NCI-H69 (cell line): ENCODE data around the gene MB.
"Not testable (repeated sequence)": the region's sequence is repeated elsewhere in the genome, so short reads cannot be mapped to it uniquely, and the experiment has no call there.

Source experiments
- DNase-seq: peaks from one replicate; lab custom pipeline; 2025; lab: John Stamatoyannopoulos, UW

MB gene

GRCh38 chr22:35637254-35637653 is 20.1 kb upstream of the MB start:
- DNase-seq: no peak

GRCh38 chr22:35634943-35635540 is 17.9 kb upstream of the MB start:
- peak; percentile 47 for DNase-seq

GRCh38 chr22:35634015-35634414 is 16.9 kb upstream of the MB start:
- DNase-seq: peak; percentile 34

GRCh38 chr22:35633520-35633919 is 16.4 kb upstream of the MB start:
- no peak for DNase-seq

GRCh38 chr22:35632935-35633334 is 15.8 kb upstream of the MB start:
- no peak for DNase-seq

GRCh38 chr22:35631597-35631996 is 14.5 kb upstream of the MB start:
- DNase-seq: peak; percentile 73

- no peak for DNase-seq
These were observed 13.8 kb upstream of the MB start for GRCh38 chr22:35630891-35631290.

GRCh38 chr22:35630387-35630793 is 13.3 kb upstream of the MB start:
- no peak for DNase-seq

- peak; percentile 58 for DNase-seq
These were observed 12.5 kb upstream of the MB start for GRCh38 chr22:35629406-35630216.

- DNase-seq: no peak
These were observed 11.6 kb upstream of the MB start for GRCh38 chr22:35628732-35629131.

- peak; percentile 92 for DNase-seq
These were observed 10.3 kb upstream of the MB start for GRCh38 chr22:35627267-35628041.

- peak; percentile 60 for DNase-seq
These were observed 8.8 kb upstream of the MB start for GRCh38 chr22:35625763-35626432.

- DNase-seq: no peak
These were observed 7.4 kb upstream of the MB start for GRCh38 chr22:35624547-35624946.

- DNase-seq: not testable (repeated sequence)
These were observed 6.8 kb upstream of the MB start for GRCh38 chr22:35623885-35624284.

- peak; percentile 98 for DNase-seq
These were observed 5.2 kb upstream of the MB start for GRCh38 chr22:35622191-35622913.

GRCh38 chr22:35621451-35621850 is 4.3 kb upstream of the MB start:
- no peak for DNase-seq

- DNase-seq: peak; percentile 93
These were observed 3.6 kb upstream of the MB start for GRCh38 chr22:35620624-35621251.

GRCh38 chr22:35619336-35620094 is 2.4 kb upstream of the MB start:
- DNase-seq: no peak

GRCh38 chr22:35618427-35619223 is 1.5 kb upstream of the MB start:
- no peak for DNase-seq

GRCh38 chr22:35616043-35616442 is 1.1 kb downstream of the MB start:
- no peak for DNase-seq
